Immature natural killer cell (primary cell): ENCODE data around the gene RLN3. TPM values are rescaled to one million over a fixed set of nuclear protein-coding genes. Genes with fewer than 3 reads are reported as not detected.

Source experiments
- DNase-seq, 3 donors: peaks; one replicate each; pipeline ENCODE4 v3.0.0; 2022; ENCODE audit warnings: mixed read lengths in 1 of 3
- H3K27ac Mint-ChIP-seq, 6 donors: one replicate each; pipeline ENCODE4 v1.8.0; 2020; ENCODE audit warnings: mixed read lengths in 6 of 6, mild to moderate bottlenecking in 5 of 6, inconsistent platforms in 4 of 6, moderate library complexity in 3 of 6
- H3K27me3 Mint-ChIP-seq, 3 donors: one replicate each; pipeline ENCODE4 v1.8.0; 2020 to 2021; ENCODE audit warnings: low read depth in 3 of 3, mild to moderate bottlenecking in 3 of 3, mixed read lengths in 3 of 3, moderate library complexity in 3 of 3, inconsistent platforms in 1 of 3
- H3K36me3 Mint-ChIP-seq, 3 donors: one replicate each; pipeline ENCODE4 v1.8.0; 2020; ENCODE audit warnings: mixed read lengths in 3 of 3, inconsistent platforms in 2 of 3, mild to moderate bottlenecking in 2 of 3
- H3K4me1 Mint-ChIP-seq, 2 donors: one replicate each; pipeline ENCODE4 v1.8.0; 2020; ENCODE audit warnings: inconsistent platforms in 2 of 2, mild to moderate bottlenecking in 2 of 2, mixed read lengths in 2 of 2, moderate library complexity in 1 of 2
- H3K4me3 Mint-ChIP-seq, 5 donors: one replicate each; pipeline ENCODE4 v1.8.0; 2020; ENCODE audit warnings: mild to moderate bottlenecking in 5 of 5, mixed read lengths in 5 of 5, inconsistent platforms in 3 of 5, moderate library complexity in 3 of 5
- H3K9me3 Mint-ChIP-seq, 6 donors: one replicate each; pipeline ENCODE4 v1.8.0; 2020; ENCODE audit warnings: mild to moderate bottlenecking in 6 of 6, mixed read lengths in 6 of 6, inconsistent platforms in 4 of 6, moderate library complexity in 3 of 6
- polyA plus RNA-seq, 3 donors: library from polyadenylated mRNA; unstranded; fragments of 300-500 nt; fragmentation: Illumina TruSeq; gene quantifications; one replicate each; pipeline ENCODE4 v1.2.3, GENCODE V29; 2021

The RLN3 gene, protein sequence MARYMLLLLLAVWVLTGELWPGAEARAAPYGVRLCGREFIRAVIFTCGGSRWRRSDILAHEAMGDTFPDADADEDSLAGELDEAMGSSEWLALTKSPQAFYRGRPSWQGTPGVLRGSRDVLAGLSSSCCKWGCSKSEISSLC
- not detected for polyA plus RNA-seq

DNA sequence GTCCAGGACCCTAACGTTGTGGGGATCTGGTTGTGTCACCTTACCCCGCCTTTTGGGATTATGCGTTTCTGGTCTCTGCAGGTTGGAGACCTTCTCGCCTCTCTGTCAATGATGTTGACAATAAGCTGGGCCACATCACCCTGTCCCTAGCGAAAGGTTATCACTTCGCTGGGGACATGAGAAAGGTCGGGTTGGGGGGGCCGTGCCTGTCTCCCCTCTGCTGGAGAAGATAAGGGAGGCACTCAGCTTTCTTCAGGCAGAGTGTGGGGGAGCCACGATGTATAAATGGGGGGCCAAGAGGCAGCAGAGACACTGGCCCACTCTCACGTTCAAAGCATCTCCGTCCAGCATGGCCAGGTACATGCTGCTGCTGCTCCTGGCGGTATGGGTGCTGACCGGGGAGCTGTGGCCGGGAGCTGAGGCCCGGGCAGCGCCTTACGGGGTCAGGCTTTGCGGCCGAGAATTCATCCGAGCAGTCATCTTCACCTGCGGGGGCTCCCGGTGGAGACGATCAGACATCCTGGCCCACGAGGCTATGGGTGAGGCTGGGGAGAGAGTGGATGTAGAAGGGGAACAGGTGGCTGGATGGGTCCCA, at the start of gene RLN3:
Gene RLN3 (plus strand): TSS at position 293 of the 595 bp plus-strand sequence. CDS start 57 bp downstream, at position 350.
- Mint-ChIP-seq H3K4me1 (peaks cover 21 to 28% of the 10 kb centered on the region in 2 donors), H3K9me3 (no peaks in the 10 kb centered on the region), H3K27ac (peak within 1 kb of the TSS; percentile 41 to 85 (median 74)), H3K36me3 (no peaks in the 10 kb centered on the region), H3K27me3 (peaks cover 6 to 19% (median 13%) of the 10 kb centered on the region in 3 donors), H3K4me3 (peak within 1 kb of the TSS in 2 of 5 donors; percentile 2 to 24)
- DNase-seq, result no peak

GRCh38 chr19:13978351-13979243, 49.4 kb upstream of the RLN3 start:
- H3K36me3 Mint-ChIP-seq, result peaks cover 5 to 11% (median 8%) of the 10 kb centered on the region in 3 donors
- peaks cover 0 to 16% of the 10 kb centered on the region in 2 donors for H3K4me1 Mint-ChIP-seq
- peaks cover 0 to 5% (median 2%) of the 10 kb centered on the region in 3 donors for H3K27me3 Mint-ChIP-seq
- DNase-seq, result peak in 1 of 3 donors; percentile 34
- peak overlapping the region in 4 of 5 donors; percentile 29 to 52 (median 46) for H3K4me3 Mint-ChIP-seq
- H3K27ac Mint-ChIP-seq, result peak overlapping the region in 2 of 6 donors; percentile 23 to 78
- no peaks in the 10 kb centered on the region for H3K9me3 Mint-ChIP-seq

DNA sequence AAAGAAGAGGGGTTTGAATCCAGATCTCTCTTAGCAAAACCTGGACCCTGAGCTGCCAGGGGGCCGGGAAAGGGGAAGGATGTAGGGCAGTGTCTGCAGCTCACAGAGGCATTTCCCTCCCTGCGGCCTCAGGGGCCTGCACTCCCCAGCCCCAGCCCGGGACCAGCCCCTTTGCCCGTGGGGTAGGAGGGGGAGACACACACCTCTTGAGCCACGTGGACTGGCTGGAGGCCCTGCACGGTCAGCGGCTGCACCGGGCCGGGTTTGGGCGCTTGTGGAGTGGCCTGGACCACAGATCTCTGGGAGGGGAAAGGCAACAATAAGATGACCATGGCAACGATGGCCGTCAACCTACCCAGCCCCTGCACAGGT, 48.7 kb upstream of the RLN3 start:
- Mint-ChIP-seq H3K4me1 (peaks cover 0 to 17% of the 10 kb centered on the region in 2 donors), H3K9me3 (no peaks in the 10 kb centered on the region), H3K4me3 (peak overlapping the region in 3 of 5 donors; percentile 20 to 46 (median 29)), H3K27ac (no peak overlapping the region), H3K27me3 (peaks cover 0 to 3% (median 2%) of the 10 kb centered on the region in 3 donors), H3K36me3 (peaks cover 1 to 9% (median 4%) of the 10 kb centered on the region in 3 donors)
- DNase-seq, result no peak

GRCh38 chr19:13979686-13980085, 48.3 kb upstream of the RLN3 start:
- Mint-ChIP-seq H3K9me3 (no peaks in the 10 kb centered on the region), H3K27ac (peak overlapping the region in 1 of 6 donors; percentile 50), H3K4me1 (peaks cover 0 to 19% of the 10 kb centered on the region in 2 donors), H3K36me3 (peaks cover 0 to 5% (median 0%) of the 10 kb centered on the region in 3 donors), H3K27me3 (peaks cover 0 to 3% (median 2%) of the 10 kb centered on the region in 3 donors), H3K4me3 (peak overlapping the region in 2 of 5 donors; percentile 36 to 44)
- DNase-seq, result no peak

DNA sequence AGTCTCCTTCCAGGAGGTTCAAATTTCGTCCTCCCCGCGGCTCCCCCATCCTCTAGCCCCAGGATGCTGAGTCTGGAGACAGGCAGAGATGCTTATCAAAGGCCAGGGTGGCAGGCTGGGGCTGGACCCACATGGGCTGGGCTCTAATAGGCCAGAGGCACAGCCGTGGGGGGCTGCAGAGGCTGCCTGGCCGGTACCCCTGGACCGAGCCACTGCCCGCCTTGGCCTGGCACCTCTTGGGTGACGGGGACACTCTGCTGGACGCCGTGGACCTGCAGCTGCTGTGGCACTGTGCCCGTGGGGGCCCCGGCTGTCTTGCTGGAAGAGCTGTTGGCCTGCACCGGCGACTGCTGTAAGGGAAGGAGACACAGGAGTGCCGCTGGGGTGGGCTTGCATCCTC, 47.6 kb upstream of the RLN3 start:
- Mint-ChIP-seq H3K4me1 (peaks cover 4 to 25% of the 10 kb centered on the region in 2 donors), H3K9me3 (no peaks in the 10 kb centered on the region), H3K4me3 (no peak overlapping the region), H3K36me3 (peaks cover 0 to 5% (median 0%) of the 10 kb centered on the region in 3 donors), H3K27me3 (peaks cover under 1 to 3% (median 2%) of the 10 kb centered on the region in 3 donors), H3K27ac (no peak overlapping the region)
- no peak for DNase-seq

- peaks cover 3% of the 10 kb centered on the region in 3 donors for H3K27me3 Mint-ChIP-seq
- H3K4me1 Mint-ChIP-seq, result peaks cover 11 to 32% of the 10 kb centered on the region in 2 donors
- H3K9me3 Mint-ChIP-seq, result no peaks in the 10 kb centered on the region
- DNase-seq, result no peak
- H3K27ac Mint-ChIP-seq, result peak overlapping the region in 2 of 6 donors; percentile 34 to 53
- H3K36me3 Mint-ChIP-seq, result peaks cover 0 to under 1% (median 0%) of the 10 kb centered on the region in 3 donors
- H3K4me3 Mint-ChIP-seq, result no peak overlapping the region
These were observed 46.9 kb upstream of the RLN3 start for GRCh38 chr19:13981021-13981420.

GRCh38 chr19:13981467-13981866, 46.5 kb upstream of the RLN3 start:
- H3K4me3 Mint-ChIP-seq, result no peak overlapping the region

DNA sequence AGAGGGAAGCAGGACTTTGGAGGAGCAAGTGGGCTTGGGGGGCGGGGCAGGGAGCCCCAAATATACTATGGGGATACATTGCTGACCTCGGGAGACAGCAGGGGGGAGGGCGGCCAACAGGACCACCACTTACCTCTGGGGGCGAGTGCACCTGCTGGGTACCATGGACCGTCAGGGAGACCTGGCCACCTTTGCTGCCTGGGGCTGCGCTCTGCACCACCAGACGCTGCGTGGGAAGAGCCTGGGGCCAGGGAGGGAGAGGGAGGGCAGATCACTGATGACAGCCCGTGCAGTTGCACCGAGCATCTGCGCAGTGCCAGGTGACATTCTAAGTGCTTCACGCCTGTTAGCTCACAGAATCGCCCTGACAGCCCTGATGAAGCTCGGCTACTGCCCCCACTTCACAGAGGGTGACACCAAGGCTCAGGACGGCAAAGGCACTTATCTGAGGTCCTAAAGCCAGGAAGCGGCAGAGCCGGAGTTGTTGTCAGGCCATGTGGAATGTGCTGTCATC, 45.9 kb upstream of the RLN3 start:
- H3K36me3 Mint-ChIP-seq, result no peaks in the 10 kb centered on the region

More at GRCh38 chr19:13981467-13981866, 46.5 kb upstream of the RLN3 start:
- Mint-ChIP-seq H3K9me3 (no peaks in the 10 kb centered on the region), H3K36me3 (no peaks in the 10 kb centered on the region), H3K4me1 (peaks cover 15 to 35% of the 10 kb centered on the region in 2 donors), H3K27me3 (peaks cover 3 to 6% (median 5%) of the 10 kb centered on the region in 3 donors), H3K27ac (peak overlapping the region in 2 of 6 donors; percentile 34 to 55)
- no peak for DNase-seq

GRCh38 chr19:13982773-13983172, 45.2 kb upstream of the RLN3 start:
- Mint-ChIP-seq H3K36me3 (no peaks in the 10 kb centered on the region), H3K4me1 (peaks cover 28 to 47% of the 10 kb centered on the region in 2 donors), H3K27me3 (peaks cover 4 to 9% (median 6%) of the 10 kb centered on the region in 3 donors), H3K27ac (peak overlapping the region in 2 of 6 donors; percentile 50 to 76), H3K9me3 (no peaks in the 10 kb centered on the region), H3K4me3 (no peak overlapping the region)
- no peak for DNase-seq

More for the DNA sequence above, 45.9 kb upstream of the RLN3 start:
- peaks cover 4 to 9% (median 6%) of the 10 kb centered on the region in 3 donors for H3K27me3 Mint-ChIP-seq
- peaks cover 21 to 40% of the 10 kb centered on the region in 2 donors for H3K4me1 Mint-ChIP-seq
- no peak overlapping the region for H3K4me3 Mint-ChIP-seq
- no peak for DNase-seq
- no peak overlapping the region for H3K27ac Mint-ChIP-seq
- H3K9me3 Mint-ChIP-seq, result no peaks in the 10 kb centered on the region

GRCh38 chr19:13983213-13983889, 44.6 kb upstream of the RLN3 start:
- Mint-ChIP-seq H3K4me1 (peaks cover 32 to 53% of the 10 kb centered on the region in 2 donors), H3K4me3 (no peak overlapping the region), H3K27me3 (peaks cover 4 to 9% (median 6%) of the 10 kb centered on the region in 3 donors), H3K27ac (peak overlapping the region in 2 of 6 donors; percentile 28 to 49), H3K9me3 (no peaks in the 10 kb centered on the region), H3K36me3 (no peaks in the 10 kb centered on the region)
- DNase-seq, result no peak

DNA sequence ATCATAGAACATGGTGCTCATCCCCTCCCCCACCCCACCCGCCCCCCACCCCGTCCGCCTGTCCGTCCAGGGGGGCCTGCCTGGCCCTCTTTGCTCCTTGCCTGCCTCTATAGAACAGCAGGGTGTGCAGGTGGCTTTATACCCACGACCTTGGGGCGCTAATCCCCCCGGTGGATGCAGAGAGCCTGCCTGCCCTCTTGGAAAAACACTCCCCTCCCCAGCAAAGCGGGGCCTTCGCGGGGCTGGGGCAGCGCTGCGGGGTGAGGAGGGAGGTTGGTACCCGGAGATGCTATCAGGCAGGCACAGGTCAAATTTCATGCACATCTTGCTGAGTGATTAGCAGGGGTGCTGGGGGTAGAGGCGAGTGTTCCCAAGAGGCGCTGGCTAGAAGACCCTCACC, 43.8 kb upstream of the RLN3 start:
- Mint-ChIP-seq H3K4me3 (no peak overlapping the region), H3K9me3 (no peaks in the 10 kb centered on the region), H3K27ac (peak overlapping the region; percentile 62 to 100 (median 98)), H3K4me1 (peaks cover 32 to 62% of the 10 kb centered on the region in 2 donors), H3K36me3 (peaks cover 0 to 3% (median 0%) of the 10 kb centered on the region in 3 donors), H3K27me3 (peaks cover 6 to 11% (median 6%) of the 10 kb centered on the region in 3 donors)
- DNase-seq, result no peak

- Mint-ChIP-seq H3K9me3 (no peaks in the 10 kb centered on the region), H3K4me1 (peaks cover 32 to 64% of the 10 kb centered on the region in 2 donors), H3K4me3 (peak overlapping the region; percentile 68 to 79 (median 77)), H3K27ac (peak overlapping the region; percentile 96 to 100 (median 99)), H3K27me3 (peaks cover 6 to 10% (median 6%) of the 10 kb centered on the region in 3 donors), H3K36me3 (peaks cover 0 to 8% (median 4%) of the 10 kb centered on the region in 3 donors)
- peak; percentile 58 to 60 (median 58) for DNase-seq
These were observed 42.8 kb upstream of the RLN3 start for GRCh38 chr19:13984875-13985741.
